ENCODE measurements around the gene KRT39.
"Not testable (repeated sequence)": the region's sequence is repeated elsewhere in the genome, so short reads cannot be mapped to it uniquely, and the experiment has no call there.

KRT39 gene

DNA sequence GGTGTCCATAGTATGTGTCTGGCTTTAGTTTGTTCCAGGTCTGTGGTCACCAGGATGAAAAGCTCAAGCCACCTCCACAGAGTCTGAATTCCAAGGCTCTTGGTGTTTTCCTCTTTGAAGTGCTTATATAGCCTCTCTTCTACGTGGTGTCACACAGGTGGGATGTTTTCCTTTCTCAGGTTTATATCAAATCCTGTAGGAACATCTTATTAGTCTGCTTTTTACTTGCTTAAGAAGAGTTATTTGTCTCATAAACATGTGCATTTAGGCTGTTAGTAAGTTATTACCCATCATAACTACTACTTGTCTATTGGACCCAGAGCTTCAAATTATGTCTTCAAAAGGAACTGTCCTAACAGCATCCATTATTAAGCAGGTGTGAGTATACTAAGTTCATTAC is at the start of gene KRT39:
Gene KRT39, minus strand, starts transcription at position 101 of the 400 bp plus-strand sequence. Its CDS starts 92 bp downstream, at position 9.
- DNase-seq, result no peak

DNA sequence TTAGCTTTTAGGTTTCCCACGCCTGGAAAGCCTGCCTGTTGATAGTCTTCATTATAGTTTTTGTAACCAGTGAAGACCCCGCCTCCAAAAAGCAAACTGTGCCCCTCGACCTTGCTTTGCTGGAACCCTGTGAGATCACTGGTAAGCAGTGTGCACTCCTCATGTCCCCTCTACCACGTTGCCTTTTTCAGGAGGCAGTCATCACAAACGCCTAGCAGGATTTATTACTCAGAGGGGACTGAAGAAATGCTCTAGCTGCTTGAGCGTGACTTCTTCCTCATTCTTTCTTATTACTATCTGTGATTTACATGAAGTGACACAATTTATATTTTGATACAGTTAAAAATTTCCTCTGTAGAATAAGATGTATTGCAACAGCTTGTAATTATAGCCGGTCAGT is 48.7 kb upstream of the KRT39 start:
- DNase-seq, result no peak

DNA sequence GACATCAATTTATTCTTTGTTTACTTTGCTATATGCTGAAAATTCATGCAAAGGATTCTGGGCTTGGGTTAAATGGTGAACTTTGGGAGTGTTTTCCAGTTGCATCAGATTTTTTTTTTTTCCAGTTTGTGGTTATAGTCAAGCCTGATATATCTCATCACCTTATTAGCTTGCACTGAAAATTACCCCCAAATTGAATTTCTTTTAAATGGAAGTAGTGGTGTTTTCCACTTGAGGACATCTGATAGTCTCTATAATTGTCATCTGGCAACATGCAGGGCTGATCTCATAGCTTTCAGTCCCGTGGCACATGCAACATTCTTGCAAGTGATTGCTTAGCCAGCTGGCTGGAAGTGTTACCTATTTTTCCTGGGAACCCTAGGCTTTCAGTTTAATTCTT is 46.9 kb upstream of the KRT39 start:
- peak; percentile 63 for DNase-seq

DNA sequence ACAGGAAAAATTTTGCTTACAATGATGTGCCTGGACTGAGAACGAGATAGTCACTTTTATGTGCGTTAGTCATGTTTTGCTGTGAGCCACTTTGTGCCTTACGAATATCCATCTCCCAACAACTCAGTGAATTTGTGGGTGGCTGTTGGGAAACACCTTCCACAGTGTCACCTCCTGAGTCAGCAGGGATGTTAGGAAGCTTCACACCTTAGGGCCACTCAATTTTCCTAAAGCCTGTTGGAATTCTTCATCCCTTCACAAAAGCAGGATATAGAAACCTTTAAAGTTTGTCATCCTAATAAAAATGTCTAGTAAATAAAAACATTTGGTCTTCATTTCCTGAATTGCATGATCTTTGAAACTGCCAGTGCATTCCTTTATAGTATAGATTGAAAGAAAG is 46.4 kb upstream of the KRT39 start:
- DNase-seq, result no peak

DNA sequence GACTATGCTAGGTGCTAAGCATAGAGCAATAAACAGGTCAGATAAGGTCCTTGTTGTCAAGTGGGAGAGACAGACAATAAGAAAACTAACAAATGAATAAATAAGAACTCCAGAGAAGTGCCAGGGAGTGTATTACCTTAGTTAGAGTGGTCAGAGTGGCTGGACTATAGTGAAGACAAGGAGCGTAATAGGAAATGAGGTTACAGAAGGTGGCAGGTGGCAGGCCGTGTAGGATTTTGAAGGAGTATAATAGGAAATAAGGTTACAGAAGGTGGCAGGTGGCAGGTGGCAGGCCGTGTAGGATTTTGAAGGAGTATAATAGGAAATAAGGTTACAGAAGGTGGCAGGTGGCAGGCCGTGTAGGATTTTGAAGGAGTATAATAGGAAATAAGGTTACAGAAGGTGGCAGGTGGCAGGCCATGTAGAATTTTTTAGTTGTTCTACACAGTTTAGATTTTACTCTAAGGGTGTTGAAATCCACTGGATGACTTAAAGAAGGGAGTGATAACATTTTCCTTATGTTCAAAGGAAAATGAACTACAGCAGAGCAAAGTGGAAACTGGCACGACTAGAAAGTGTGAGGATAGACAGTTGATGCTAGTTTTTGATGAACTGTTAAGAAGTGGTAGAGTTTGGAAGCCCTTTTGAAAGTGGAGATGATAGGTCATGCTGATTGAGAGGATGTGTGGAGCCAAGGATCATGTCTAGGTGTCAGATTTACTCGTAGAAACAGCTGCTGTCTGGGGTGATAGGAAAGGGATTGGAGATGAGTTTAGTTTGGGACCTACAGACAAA is 45.8 kb upstream of the KRT39 start:
- DNase-seq, result peak; percentile 15

DNA sequence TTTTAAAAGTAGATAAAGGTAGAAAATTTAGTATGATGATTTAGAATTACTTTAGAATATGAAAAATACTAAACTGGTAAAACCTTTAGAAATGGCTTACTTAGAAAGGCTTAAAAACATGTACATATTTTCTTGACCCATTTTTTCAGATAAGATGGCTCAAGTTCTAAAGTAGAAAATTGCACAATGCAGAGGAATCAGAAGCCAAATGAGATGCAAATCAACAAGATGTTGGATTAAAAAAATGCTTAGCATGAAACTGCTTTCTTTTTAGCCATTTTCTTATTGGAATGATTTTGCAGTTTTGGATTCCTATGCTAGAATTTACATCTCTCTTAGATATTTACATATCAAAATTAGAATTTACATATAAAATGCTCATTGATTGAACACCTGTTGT is 43.7 kb upstream of the KRT39 start:
- DNase-seq, result no peak

DNA sequence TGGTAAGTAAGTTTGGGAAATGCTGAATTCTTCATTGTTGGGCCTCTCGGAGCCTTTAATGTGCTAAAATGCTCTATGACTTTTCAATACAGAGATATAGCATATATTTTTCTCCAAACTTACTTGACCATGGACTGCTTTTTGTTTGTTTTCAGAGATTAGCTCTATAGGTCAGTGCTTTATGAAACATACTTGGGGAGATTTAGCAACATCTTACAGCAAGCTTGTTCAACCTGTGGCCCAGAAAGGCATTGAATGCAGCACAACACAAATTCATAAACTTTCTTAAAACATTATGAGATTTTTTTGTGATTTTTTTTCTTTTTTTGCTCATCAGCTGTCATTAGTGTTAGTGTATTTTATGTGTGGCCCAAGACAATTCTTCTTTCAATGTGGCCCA is 43.2 kb upstream of the KRT39 start:
- no peak for DNase-seq

DNA sequence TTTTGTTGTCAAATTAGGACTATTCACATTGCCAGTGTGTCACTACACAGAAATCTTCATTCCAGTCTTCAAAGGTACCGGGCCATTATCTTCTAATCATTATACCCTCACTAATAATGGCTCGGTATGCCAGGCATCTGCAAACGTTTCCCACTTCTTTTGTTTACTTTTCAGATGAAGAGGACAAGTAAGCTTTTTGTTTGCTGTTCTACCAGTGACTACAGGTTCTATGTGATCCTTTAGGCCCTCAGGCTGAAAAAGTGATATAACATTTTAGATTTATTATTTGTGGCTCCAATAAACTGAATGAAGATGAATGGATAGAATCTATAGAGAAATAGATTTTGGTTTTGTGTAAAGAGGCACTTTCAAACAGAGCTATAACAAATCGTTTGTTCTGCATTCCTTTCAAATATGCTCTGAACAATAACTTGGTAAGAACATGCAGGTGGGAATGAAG is 42.6 kb upstream of the KRT39 start:
- no peak for DNase-seq

DNA sequence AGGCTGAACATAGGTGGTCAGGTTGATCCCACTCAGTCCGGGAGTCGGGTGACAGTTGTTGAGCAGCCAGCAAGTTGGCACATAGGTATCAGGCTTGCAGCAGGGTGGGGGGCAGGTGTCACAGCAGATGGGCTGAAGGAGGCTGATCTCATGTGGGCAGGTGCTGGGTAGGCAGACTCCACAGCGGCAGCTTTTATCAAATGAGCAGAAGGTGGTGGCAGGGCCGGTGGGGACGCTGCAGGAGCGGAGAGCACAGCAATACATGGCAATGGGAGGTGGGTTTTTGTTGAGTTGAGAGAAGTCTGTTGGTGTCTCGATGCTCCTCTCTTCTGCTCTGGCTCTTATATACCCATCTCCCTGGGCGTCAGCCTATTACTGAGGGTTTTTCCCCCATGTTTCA is 42.1 kb upstream of the KRT39 start, which contains the start of gene KRTAP3-1:
Gene KRTAP3-1, minus strand, starts transcription at position 318 of the 400 bp plus-strand sequence. Its CDS starts 54 bp downstream, at position 264.
- peak; percentile 85 for DNase-seq

DNA sequence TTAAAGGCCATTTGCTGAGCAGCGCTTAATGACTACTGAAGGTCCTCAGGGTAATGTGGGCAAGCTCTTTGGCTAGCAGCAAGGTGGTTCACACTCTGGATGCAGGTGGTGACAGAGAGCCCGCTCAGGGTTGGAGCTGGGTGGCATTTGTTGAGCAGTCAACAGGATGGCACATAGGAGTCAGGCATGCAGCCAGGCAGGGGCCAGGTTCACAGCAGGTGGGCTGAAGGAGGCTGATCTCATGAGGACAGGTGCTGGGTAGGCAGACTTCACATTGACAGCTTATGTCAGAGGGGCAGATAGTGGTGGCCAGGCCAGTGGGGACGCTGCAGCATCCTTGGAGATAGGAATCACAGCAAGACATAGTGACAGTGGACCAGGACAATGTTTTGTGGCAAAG is 37.6 kb upstream of the KRT39 start:
- DNase-seq, result peak; percentile 82

DNA sequence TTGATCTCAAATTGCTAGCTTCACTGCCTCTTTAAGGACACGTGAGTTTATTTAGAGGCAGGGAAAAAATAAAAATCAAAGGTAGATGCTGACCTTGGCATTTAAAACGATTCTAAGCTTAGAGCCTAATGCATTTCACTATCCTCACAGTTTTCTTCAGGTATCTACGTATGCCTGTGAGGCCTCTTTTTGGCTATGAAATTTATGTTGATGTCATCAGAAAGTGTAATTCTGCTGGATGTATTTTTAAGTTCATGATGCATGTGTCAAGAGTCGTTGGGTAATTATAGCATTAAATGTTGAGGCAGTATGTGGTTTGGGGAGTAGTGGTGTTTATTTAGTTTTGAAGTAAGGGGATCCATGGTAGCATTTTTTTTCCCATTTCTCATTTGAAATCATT is 37.2 kb upstream of the KRT39 start:
- DNase-seq, result no peak

DNA sequence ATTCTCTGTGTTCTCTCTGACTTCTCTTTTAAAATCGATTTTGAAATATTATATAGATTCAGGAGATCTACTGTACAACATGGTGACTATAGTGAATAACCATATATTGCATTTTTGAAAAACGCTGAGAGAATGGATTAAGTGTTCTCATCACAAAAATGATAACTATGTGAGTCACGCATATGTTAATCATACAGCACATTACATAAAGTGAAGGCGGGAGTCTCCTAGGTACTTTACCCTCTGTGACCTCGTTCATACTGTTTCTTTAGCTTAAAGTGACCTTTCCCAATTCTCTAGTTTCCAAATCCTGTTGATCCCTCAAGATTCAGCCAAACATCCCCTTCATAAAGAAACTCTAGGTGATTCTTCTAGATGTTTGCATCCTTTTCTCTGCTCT is 36.1 kb upstream of the KRT39 start:
- DNase-seq, result no peak

DNA sequence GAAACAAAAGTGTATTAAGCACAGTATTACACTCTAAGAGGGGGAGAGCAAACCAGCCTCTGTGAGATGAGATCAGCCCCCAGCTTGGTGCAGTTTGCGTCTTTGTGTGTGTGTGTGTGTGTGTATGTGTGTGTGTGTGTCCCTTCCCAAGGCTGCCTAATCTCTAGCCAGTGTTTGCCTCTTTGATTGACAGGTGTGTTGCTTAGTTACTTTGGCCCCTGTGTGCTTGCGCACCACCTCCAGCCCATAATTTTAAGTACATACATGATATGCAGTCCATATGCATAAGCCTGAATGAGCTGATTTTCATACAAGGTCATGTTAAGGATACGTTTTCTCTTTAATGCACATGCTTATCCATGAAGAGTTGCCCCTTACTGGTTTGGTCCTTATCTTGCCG is 35.0 kb upstream of the KRT39 start:
- DNase-seq, result no peak

DNA sequence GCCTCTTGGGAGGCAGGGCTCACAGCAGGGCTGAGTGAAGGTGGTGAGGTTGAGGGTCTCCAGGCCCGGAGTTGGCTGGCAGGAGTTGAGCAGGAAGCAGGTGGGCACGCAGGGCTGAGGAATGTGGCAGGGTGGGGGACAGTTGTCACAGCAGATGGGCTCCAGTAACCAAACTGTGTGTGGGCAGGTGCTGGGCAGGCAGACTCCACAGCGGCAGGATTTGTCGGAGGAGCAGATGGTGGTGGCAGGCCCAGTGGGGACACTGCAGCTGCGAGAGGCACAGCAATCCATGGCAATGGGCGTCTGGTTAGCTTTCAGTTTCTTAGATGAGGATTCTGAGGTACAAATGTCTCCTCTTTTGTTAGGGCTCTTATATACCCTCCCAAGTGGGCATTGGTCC is 32.8 kb upstream of the KRT39 start, which contains the start of gene KRTAP3-2:
Gene KRTAP3-2, minus strand, starts transcription at position 344 of the 400 bp plus-strand sequence. Its CDS starts 53 bp downstream, at position 291.
- not testable (repeated sequence) for DNase-seq

DNA sequence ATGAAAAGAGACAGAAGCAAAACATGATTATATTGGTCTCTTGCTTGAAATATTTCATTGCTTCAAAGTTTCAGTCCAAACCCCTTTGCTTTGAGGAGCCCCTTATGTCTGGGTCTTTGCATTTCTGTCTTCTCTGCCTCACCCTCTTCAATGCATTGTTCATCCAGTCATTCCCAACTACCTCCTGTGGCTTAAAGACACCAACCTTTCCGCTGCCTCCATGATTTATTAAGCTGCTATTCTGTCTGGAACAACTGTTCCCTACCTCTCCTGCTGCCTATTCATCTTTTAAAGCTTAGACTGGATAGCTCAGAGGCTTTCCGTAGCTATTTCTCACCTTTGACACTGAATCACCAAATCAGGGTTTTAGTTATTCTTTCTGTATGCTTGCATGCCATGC is 30.6 kb upstream of the KRT39 start:
- no peak for DNase-seq

DNA sequence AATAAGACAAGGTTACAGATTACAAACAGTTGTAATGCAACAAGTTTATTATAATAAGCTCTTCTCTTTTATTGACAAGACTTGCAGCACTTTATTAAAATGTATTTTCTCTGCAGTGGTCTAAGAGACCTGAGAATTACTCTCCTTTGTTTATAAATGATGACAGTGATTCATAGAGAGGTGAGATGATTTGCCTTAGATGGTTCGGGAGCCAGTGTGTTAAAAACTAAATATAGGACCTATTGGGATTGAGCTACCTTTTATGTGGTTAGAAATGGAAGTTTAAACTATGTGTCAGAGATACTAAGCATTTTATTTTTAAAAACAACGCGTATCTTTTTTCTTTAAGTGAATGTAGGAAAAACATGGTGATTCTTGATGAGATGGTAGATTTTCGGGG is 30.1 kb upstream of the KRT39 start:
- no peak for DNase-seq

DNA sequence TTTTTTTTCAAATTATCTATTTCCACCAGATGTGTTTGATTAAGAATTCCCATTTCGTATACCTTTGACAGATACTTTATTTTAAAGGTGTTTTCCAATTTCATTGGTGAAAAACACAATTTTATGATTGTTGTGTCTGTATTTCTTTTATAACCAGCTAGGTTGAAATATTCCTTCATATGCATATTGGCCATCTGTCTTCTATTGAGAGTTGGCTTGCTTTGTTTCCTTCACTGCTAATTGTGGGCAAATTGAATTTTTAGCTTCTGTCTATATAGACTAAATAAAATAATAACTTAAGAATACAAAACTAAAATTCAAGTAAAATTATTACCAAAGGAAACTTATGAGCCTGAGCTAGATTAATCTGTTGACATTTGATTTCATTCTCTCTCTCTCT is 28.4 kb upstream of the KRT39 start:
- no peak for DNase-seq

DNA sequence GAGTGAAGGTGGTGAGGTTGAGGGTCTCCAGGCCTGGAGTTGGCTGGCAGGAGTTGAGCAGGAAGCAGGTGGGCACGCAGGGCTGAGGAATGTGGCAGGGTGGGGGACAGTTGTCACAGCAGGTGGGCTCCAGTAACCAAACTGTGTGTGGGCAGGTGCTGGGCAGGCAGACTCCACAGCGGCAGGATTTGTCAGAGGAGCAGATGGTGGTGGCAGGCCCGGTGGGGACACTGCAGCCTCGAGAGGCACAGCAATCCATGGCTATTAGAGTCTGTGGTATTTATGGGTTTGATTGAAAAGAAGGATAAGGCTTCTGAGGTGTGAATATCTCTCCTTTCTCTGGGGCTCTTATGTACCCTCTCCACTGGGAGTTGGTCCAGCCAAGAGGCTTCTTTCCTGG is 27.1 kb upstream of the KRT39 start, which contains the start of gene KRTAP3-3:
Gene KRTAP3-3, minus strand, starts transcription at position 326 of the 400 bp plus-strand sequence. Its CDS starts 67 bp downstream, at position 259.
- no peak for DNase-seq

DNA sequence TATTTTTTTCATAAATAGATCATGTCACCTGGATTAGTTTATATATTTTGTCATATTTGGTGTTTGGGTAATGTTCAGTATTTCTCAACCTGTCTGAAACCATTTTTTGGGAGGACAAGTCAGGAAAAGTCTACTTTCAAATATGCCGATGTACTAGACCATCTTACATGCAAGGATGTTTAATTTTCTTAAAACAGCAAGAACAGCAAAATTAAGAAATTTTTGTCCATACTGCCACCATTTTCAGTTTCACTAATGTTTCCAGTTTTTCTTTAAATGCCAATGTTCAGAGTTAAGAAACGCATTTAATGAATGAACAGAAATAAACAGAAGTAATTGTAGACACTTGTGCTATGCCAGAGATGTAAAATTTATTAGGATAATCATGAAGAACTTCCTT is 26.3 kb upstream of the KRT39 start:
- no peak for DNase-seq

DNA sequence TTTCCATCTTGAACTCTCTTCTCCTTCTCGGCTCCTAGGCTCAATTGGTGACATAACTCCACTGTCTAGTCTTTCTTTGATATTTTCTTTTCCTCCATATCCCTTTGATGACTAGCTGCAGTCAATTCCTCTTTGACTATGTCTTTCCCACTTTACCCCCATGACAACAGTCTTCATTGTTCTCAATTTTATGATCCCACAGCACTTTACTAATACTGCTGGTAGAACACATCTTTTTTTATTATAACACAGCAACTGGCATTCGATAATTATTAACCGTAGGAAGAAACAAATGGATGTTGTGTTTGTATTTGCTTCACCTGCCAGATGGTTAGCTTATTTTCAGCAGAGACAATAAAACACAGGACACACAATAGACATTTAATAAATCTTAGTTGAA is 25.9 kb upstream of the KRT39 start:
- no peak for DNase-seq

DNA sequence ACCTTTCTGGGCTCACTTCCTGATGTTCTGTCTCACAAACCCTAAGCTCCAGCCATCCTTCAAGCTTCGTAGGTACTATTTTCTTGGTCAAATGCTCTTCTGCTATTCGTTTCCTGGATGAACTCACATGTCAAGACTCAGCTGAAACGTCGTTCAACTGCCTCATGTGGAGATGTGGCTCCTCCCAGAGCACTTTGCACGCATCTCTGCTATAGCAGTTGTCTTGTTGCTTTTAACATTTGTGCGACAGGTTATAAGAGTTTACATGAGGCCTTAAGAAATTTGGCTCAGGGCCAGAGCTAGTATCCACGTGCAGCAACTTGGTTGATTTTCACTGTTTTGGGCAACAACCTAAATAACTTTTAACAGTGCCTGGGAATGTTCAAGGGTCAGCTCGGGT is 20.2 kb upstream of the KRT39 start:
- DNase-seq, result no peak

DNA sequence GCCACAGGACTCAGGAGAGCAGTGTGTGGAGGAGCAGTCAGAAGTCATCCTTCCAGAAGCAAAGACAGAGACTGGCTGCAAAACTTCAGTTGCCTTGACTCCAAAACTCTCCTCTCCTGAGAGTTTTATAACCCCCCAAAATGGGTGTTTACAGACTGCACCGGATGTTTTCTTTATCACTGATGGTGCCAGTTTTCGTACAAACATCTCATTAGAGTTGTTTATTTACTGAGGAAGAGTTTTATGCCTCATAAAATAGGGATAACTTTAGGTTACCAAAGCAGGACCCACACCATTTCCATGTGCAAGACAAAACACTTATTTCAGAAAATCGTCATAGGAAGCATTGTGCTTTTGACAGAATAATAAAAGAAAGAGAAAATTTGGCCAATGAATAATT is 17.5 kb upstream of the KRT39 start, which contains the start of gene KRT40:
Gene KRT40, minus strand, starts transcription at position 101 of the 400 bp plus-strand sequence. Its CDS starts 53 bp downstream, at position 48.
- no peak for DNase-seq

DNA sequence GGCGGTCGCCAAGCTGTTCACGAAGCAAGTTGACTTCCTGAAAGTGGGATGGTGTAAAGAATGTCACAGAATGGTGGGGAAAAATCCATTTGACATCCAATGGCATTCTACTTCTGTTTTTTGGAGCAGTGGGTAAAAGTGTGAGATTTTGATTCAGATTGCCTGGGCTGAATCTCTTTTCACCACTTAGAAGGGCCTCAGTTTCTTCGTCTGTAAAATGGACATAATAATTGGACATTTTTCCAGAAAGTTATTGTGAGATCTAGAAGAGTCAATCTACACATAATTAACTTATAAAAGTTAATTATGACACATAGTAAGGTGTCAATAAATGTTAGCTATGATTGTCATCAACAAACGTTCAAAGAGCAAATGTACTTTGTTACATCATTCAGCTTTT is 14.4 kb upstream of the KRT39 start:
- no peak for DNase-seq

DNA sequence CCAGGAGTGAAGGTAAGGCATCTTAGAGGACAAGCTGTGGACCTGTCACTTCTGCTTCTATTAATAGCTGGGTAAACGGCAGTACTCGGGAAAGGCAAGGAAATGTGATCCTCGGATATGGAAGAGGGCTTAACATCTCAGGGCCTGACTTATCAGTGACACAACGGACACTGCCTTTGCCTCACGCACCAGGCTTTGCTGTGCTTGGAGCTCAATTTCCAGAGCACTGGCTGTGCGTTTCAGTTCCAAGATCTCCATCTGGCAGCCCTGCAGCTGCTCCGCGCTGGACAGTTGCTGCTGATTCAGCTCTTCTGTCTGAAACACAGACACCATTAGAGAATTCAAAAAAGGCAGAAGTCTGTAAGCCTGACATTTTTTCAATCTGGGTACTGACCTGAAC is 13.8 kb upstream of the KRT39 start:
- DNase-seq, result no peak

DNA sequence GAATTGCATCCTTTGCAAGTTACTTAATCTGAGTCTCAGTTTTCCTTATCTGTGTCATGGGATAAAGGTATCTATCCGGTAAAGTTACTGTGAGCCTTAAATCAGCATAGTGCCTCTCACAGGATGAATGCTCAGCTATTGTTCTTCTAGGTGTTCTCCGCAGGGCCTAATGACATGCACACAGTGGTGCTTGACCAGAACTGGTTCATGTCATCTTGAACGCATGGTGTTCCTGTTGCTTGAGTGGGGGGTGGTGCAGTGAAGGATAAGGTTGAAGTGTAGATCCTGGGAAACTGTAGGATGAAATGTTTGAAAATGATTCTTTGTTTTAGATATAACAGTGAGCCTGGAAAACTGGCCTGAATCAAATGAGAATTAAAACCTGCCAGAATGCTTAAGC is 13.4 kb upstream of the KRT39 start:
- DNase-seq, result no peak

Measured in NCI-H2029 (cell line).